Retinal pigment epithelial cell (primary cell): ENCODE data around the gene PTPRR.
"Not testable (repeated sequence)": the region's sequence is repeated elsewhere in the genome, so short reads cannot be mapped to it uniquely, and the experiment has no call there.

Experiments used
- DNase-seq: peaks from one replicate; pipeline ENCODE4 v3.0.0-alpha.2; 2010; ENCODE audit warnings: low read depth
- H3K4me3 ChIP-seq: 2 replicates; pipeline ENCODE4 v1.5.1; 2011; ENCODE audit warnings: mild to moderate bottlenecking, low read length, control low read depth, moderate library complexity
- CTCF ChIP-seq: conservative IDR thresholded peaks from 2 replicates; pipeline ENCODE4 v1.5.1; 2011; ENCODE audit warnings: low read depth, low read length, control low read depth, inconsistent platforms

The PTPRR gene

GRCh38 chr12:70822412-70822811 lies 98.1 kb downstream of the PTPRR start:
- DNase-seq: no peak
- TF ChIP-seq CTCF: no peak

GRCh38 chr12:70815971-70816391 lies 104.6 kb downstream of the PTPRR start:
- no peak for DNase-seq
- TF ChIP-seq CTCF: no peak
- no peak overlapping the region for H3K4me3 ChIP-seq

More at GRCh38 chr12:70822412-70822811, 98.1 kb downstream of the PTPRR start:
- H3K4me3 ChIP-seq: no peak overlapping the region

GRCh38 chr12:70815056-70815455 lies 105.5 kb downstream of the PTPRR start:
- DNase-seq: no peak
- TF ChIP-seq CTCF: no peak
- no peak overlapping the region for H3K4me3 ChIP-seq

DNA sequence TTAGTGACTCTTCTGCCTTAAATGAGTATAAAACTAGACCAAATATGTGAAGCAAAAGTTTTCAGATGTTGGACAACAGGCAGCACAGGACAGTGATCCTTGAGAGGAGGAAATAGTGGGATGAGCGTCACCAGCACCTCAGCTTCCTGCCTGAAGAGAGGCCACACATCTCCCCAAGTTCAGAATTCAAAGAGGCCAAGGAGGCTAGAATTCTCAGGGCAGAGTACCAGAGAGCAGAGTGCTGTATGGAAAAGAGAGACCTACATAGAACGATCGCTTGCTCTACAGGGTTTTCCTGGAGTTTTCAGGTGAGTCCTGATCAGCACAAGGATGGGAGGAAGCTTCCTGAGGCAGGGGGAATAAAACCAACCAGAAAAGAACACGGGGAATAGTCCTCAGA lies 107.0 kb downstream of the PTPRR start:
- TF ChIP-seq CTCF: no peak
- DNase-seq: no peak

GRCh38 chr12:70812136-70812535 lies 108.4 kb downstream of the PTPRR start:
- DNase-seq: no peak
- no peak overlapping the region for H3K4me3 ChIP-seq
- no peak for TF ChIP-seq CTCF

More for the DNA sequence above, 107.0 kb downstream of the PTPRR start:
- no peak overlapping the region for H3K4me3 ChIP-seq

DNA sequence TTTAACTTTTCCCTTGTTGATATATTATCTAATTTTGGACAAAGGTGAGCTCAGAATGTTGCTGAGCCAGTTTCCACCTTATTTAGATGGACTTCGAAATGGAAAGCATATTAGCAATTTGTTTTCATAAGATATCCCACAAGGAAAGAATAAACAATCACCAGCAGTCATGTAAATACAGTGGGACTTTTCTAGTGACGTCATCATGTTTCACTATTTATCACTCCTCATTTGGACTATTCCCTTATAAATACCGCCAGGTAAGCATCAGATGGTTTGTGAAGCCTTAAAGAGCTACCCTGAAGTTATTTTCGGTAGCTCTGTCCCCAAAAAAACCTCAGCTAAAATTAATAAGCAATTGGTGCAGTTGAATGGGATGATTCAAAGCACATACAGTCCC lies 110.7 kb downstream of the PTPRR start:
- H3K4me3 ChIP-seq: no peak overlapping the region
- no peak for TF ChIP-seq CTCF
- DNase-seq: no peak

- not testable (repeated sequence) for DNase-seq, H3K4me3 ChIP-seq
Measured at GRCh38 chr12:70807993-70808392, 112.5 kb downstream of the PTPRR start.

DNA sequence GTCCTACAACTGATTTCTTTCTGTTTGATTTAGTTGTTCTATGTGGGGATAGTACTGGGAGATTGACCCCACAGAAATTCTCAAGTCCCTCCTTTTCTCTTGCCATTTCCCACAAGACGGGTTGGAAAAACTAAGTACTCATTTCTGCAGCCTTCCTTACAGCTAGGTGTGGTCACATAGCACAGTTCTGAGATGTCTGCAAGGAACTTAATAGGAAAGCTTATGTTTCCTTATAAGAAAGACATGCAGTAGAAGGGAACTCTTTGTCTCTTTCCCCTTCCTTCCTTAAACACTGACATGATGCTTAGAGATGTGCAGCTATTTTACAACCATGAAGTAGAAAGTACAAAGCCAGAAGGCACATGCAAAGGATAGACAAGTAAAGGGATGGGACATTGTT lies 113.7 kb downstream of the PTPRR start:
- no peak for TF ChIP-seq CTCF
- H3K4me3 ChIP-seq: no peak overlapping the region
- DNase-seq: no peak
